H1 (cell line): ENCODE results near the gene LRRC17. TPM values are rescaled to one million over a fixed set of nuclear protein-coding genes. Genes with fewer than 3 reads are reported as not detected.

Experiments used
- CTCF ChIA-PET: fragments of 300-600 bp; sonication (Branson Sonifier 250); formaldehyde crosslinking; loops from one replicate; lab custom pipeline; 2021; ENCODE audit not compliant: partially characterized antibody; lab: Charles Lee
- POLR2A ChIA-PET: fragments of 300-600 bp; sonication (Branson Sonifier 250); formaldehyde crosslinking; loops from one replicate; lab custom pipeline; 2021; ENCODE audit warnings: inconsistent platforms; ENCODE audit not compliant: partially characterized antibody; lab: Charles Lee
- DNase-seq, 2 experiments: peaks; one replicate each; pipeline versions ENCODE4 v3.0.0 to v3.0.0-alpha.2; 2010 to 2022; ENCODE audit warnings: low spot score in 2 of 2, low read depth in 1 of 2, mixed read lengths in 1 of 2
- FAIRE-seq: peaks from 2 replicates; lab custom pipeline; 2011; peaks lifted over from hg19 to GRCh38; lab: Jason Lieb, UNC
- H2AFZ ChIP-seq: 2 replicates; pipeline ENCODE4 v1.8.1; 2012; ENCODE audit warnings: low read length, inconsistent platforms
- H2AK5ac ChIP-seq: 2 replicates; pipeline ENCODE4 v1.6.1; 2013; ENCODE audit warnings: low read depth, low read length
- H2BK120ac ChIP-seq: replicated peaks from 2 replicates; pipeline ENCODE3; 2013; ENCODE audit warnings: low read depth, low read length, inconsistent platforms
- H2BK12ac ChIP-seq: 2 replicates; pipeline ENCODE4 v1.6.1; 2013; ENCODE audit warnings: low read depth, low read length
- H2BK15ac ChIP-seq: 2 replicates; pipeline ENCODE4 v1.6.1; 2013; ENCODE audit warnings: low read length
- H2BK20ac ChIP-seq: 2 replicates; pipeline ENCODE4 v1.6.1; 2013; ENCODE audit warnings: low read length
- H2BK5ac ChIP-seq: 2 replicates; pipeline ENCODE4 v1.6.1; 2013; ENCODE audit warnings: low read depth, low read length
- H3K14ac ChIP-seq: 2 replicates; pipeline ENCODE4 v1.6.1; 2013; ENCODE audit warnings: inconsistent platforms; ENCODE audit not compliant: insufficient read length
- H3K18ac ChIP-seq: 2 replicates; pipeline ENCODE4 v1.6.1; 2013; ENCODE audit warnings: low read length; ENCODE audit errors: extremely low read depth
- H3K23ac ChIP-seq: 2 replicates; pipeline ENCODE4 v1.6.1; 2013; ENCODE audit warnings: inconsistent platforms; ENCODE audit not compliant: insufficient read length
- H3K23me2 ChIP-seq: 2 replicates; pipeline ENCODE4 v1.6.1; 2013; ENCODE audit warnings: low read depth, low read length
- H3K27ac ChIP-seq: 2 replicates; pipeline ENCODE4 v1.6.1; 2011; ENCODE audit warnings: low read depth, low read length, inconsistent platforms
- H3K27me3 ChIP-seq, 4 experiments: replicated peaks in 1 of 4; 1 replicate in 1 of 4; 2 replicates in 3 of 4; pipeline versions ENCODE4 v1.6.1 to v1.8.1; 2011 to 2013; ENCODE audit warnings: low read length in 3 of 4, mild to moderate bottlenecking in 3 of 4, inconsistent platforms in 2 of 4, mixed read lengths in 2 of 4, moderate library complexity in 1 of 4; ENCODE audit not compliant: control insufficient read depth in 3 of 4, insufficient read depth in 3 of 4; ENCODE audit errors: extremely low read depth in 1 of 4
- H3K36me3 ChIP-seq, 4 experiments: 2 replicates each; pipeline versions ENCODE4 v1.6.1 to v1.8.1; 2011 to 2013; ENCODE audit warnings: mild to moderate bottlenecking in 4 of 4, low read length in 3 of 4, moderate library complexity in 2 of 4, control low read depth in 1 of 4, inconsistent platforms in 1 of 4; ENCODE audit not compliant: insufficient read depth in 4 of 4, control insufficient read depth in 2 of 4
- H3K4ac ChIP-seq: replicated peaks from 2 replicates; pipeline ENCODE3; 2013; ENCODE audit warnings: low read length, low read depth, mixed read lengths, inconsistent platforms; ENCODE audit not compliant: insufficient read length
- H3K4me1 ChIP-seq, 4 experiments: replicated peaks in 1 of 4; 1 replicate in 1 of 4; 2 replicates in 3 of 4; pipeline versions ENCODE4 v1.6.1 to v1.8.1; 2011 to 2013; ENCODE audit warnings: low read length in 3 of 4, inconsistent platforms in 2 of 4, mixed read lengths in 1 of 4; ENCODE audit not compliant: insufficient read depth in 4 of 4, control insufficient read depth in 3 of 4
- H3K4me2 ChIP-seq, 2 experiments: 2 replicates each; pipeline versions ENCODE4 v1.6.1 to v1.8.1; 2011 to 2013; ENCODE audit warnings: low read depth in 2 of 2, low read length in 2 of 2, control low read depth in 1 of 2, inconsistent platforms in 1 of 2, mild to moderate bottlenecking in 1 of 2; ENCODE audit not compliant: insufficient read depth in 1 of 2
- H3K4me3 ChIP-seq, 4 experiments: fragments of 200-600, 300-600 bp in 1 of 4; sonication (generic), shearing (Covaris generic), sonication (Bioruptor Twin) in 1 of 4; 2 replicates each; pipeline versions ENCODE4 v1.5.1 to v1.8.1; 2011 to 2016; ENCODE audit warnings: low read length in 4 of 4, low read depth in 3 of 4, control low read depth in 2 of 4, inconsistent platforms in 2 of 4, mild to moderate bottlenecking in 2 of 4, mixed read lengths in 1 of 4, moderate library complexity in 1 of 4; ENCODE audit not compliant: insufficient read depth in 2 of 4; ENCODE audit errors: extremely low read depth in 1 of 4
- H3K56ac ChIP-seq: replicated peaks from 2 replicates; pipeline ENCODE3; 2013; ENCODE audit warnings: low read depth, mild to moderate bottlenecking, mixed read lengths, low read length, inconsistent platforms; ENCODE audit not compliant: insufficient read length
- H3K79me1 ChIP-seq: 2 replicates; pipeline ENCODE4 v1.6.1; 2013; ENCODE audit warnings: low read depth, low read length, control low read depth
- H3K79me2 ChIP-seq, 2 experiments: 2 replicates each; pipeline versions ENCODE4 v1.6.1 to v1.8.1; 2012 to 2013; ENCODE audit warnings: low read length in 2 of 2, mild to moderate bottlenecking in 2 of 2, inconsistent platforms in 1 of 2; ENCODE audit not compliant: insufficient read depth in 2 of 2, control insufficient read depth in 1 of 2
- H3K9ac ChIP-seq, 4 experiments: replicated peaks in 1 of 4; 1 replicate in 1 of 4; 2 replicates in 3 of 4; pipeline versions ENCODE4 v1.6.1 to v1.8.1; 2011 to 2013; ENCODE audit warnings: low read depth in 3 of 4, low read length in 3 of 4, control low read depth in 2 of 4, mild to moderate bottlenecking in 2 of 4, moderate library complexity in 2 of 4, inconsistent platforms in 1 of 4; ENCODE audit errors: extremely low read depth in 1 of 4
- H3K9me3 ChIP-seq, 2 experiments: 2 replicates each; pipeline versions ENCODE4 v1.6.1 to v1.8.1; 2012 to 2013; ENCODE audit warnings: mild to moderate bottlenecking in 2 of 2, moderate library complexity in 2 of 2, control low read depth in 1 of 2, inconsistent platforms in 1 of 2, low read depth in 1 of 2, low read length in 1 of 2, mixed read lengths in 1 of 2; ENCODE audit not compliant: insufficient read depth in 2 of 2
- H4K20me1 ChIP-seq, 2 experiments: replicated peaks in 1 of 2; 2 replicates each; pipeline versions ENCODE3 to v1.8.1; 2011 to 2013; ENCODE audit warnings: inconsistent platforms in 2 of 2, low read length in 2 of 2, mild to moderate bottlenecking in 1 of 2; ENCODE audit not compliant: insufficient read depth in 2 of 2, control insufficient read depth in 1 of 2
- H4K5ac ChIP-seq: 2 replicates; pipeline ENCODE4 v1.6.1; 2013; ENCODE audit warnings: low read length, low read depth, mixed read lengths, inconsistent platforms; ENCODE audit not compliant: insufficient read length
- H4K8ac ChIP-seq: 2 replicates; pipeline ENCODE4 v1.8.0; 2013; ENCODE audit warnings: mild to moderate bottlenecking, moderate library complexity, low read length, inconsistent platforms; ENCODE audit not compliant: insufficient read depth; ENCODE audit errors: extremely low read depth
- H4K91ac ChIP-seq: replicated peaks from 2 replicates; pipeline ENCODE3; 2013; ENCODE audit warnings: low read length, mixed read lengths, inconsistent platforms; ENCODE audit not compliant: insufficient read length
- RAD21 ChIP-seq, 2 experiments: IDR thresholded peaks in 1 of 2; conservative IDR thresholded peaks in 1 of 2; 2 replicates each; pipeline ENCODE4 v1.6.1; 2011; ENCODE audit warnings: low read depth in 2 of 2, low read length in 2 of 2, improper control_type of control experiment in 1 of 2, inconsistent platforms in 1 of 2, mild to moderate bottlenecking in 1 of 2, moderate library complexity in 1 of 2
- TCF12 ChIP-seq: IDR thresholded peaks from 2 replicates; pipeline ENCODE4 v1.6.1; 2011; ENCODE audit warnings: low read depth, mild to moderate bottlenecking, low read length
- YY1 ChIP-seq: IDR thresholded peaks from 2 replicates; pipeline ENCODE4 v1.6.1; 2011; ENCODE audit warnings: low read depth, mild to moderate bottlenecking, low read length
- WGBS, 2 experiments: shearing (Covaris generic) in 1 of 2; methylation state at CpG; one replicate each; pipeline versions ENCODE4 v1.1.6 to v1.1.7; 2013 to 2015; ENCODE audit warnings: low lambda C conversion rate in 2 of 2, mixed read lengths in 2 of 2, inconsistent platforms in 1 of 2, low coverage in 1 of 2, missing lambda C conversion rate in 1 of 2; ENCODE audit not compliant: insufficient replicate concordance in 2 of 2, insufficient coverage in 1 of 2, insufficient read length in 1 of 2; ENCODE audit errors: extremely low coverage in 1 of 2, missing lambda C conversion rate in 1 of 2; 5-methylcytosine and 5-hydroxymethylcytosine counted together
- polyA plus RNA-seq, 7 experiments: library from polyadenylated mRNA; depleted of rRNA in 3 of 7; stranded (reverse) in 5 of 7; unstranded in 2 of 7; fragments of >200 nt in 5 of 7; fragments of 200-250 nt in 2 of 7; gene quantifications; 1 replicate in 5 of 7; 2 replicates in 1 of 7; 4 replicates in 1 of 7; pipeline versions ENCODE4 v1.2.1 to v1.2.3, GENCODE V29; 2011 to 2013; ENCODE audit warnings: missing spikeins in 2 of 7, mixed read lengths in 2 of 7
- total RNA-seq: library from RNA; stranded (reverse); fragmentation: NEBNext Ultra II Directional; extraction: Animal tissue kit (Norgen Biotek cat#: 25700); gene quantifications from 2 replicates; pipeline ENCODE4 v1.2.1, GENCODE V29; 2021
- TF ChIP-seq, protein P1 (sequence below), 3 experiments: IDR thresholded peaks; 1 replicate in 2 of 3; 2 replicates in 1 of 3; pipeline versions ENCODE4 v1.5.1 to v1.6.1; 2011; ENCODE audit warnings: low read length in 3 of 3, mild to moderate bottlenecking in 3 of 3, inconsistent platforms in 2 of 3, low read depth in 1 of 3, moderate library complexity in 1 of 3; ENCODE audit not compliant: insufficient read depth in 1 of 3; ENCODE audit errors: control extremely low read depth in 1 of 3

Gene LRRC17
- total and polyA plus RNA-seq, 2 of the 8 experiments (the other 6 are each of a cell fraction or from before 2014, with no cell fraction given), result 3.0 TPM

- no peak overlapping the region for H2BK120ac ChIP-seq
- H2BK15ac ChIP-seq, result 0 out of 2 replicates have a peak overlapping the region, but pooled peaks have one; percentile 1
- no peaks in the 10 kb centered on the region for H3K23me2 ChIP-seq
- ChIA-PET POLR2A (no interaction called here), CTCF (interaction anchor here (0.7 to 1.4 kb wide), 3 partner anchors 14 to 87 kb away, joined by 4 read pairs; no protein-coding TSS in a partner anchor)
- H3K79me2 ChIP-seq, result no peaks in the 10 kb centered on the region
- no peak overlapping the region for H3K14ac ChIP-seq
- H3K18ac ChIP-seq, result no peak overlapping the region
- H2BK12ac ChIP-seq, result no peak overlapping the region
- no peak overlapping the region for H3K9ac ChIP-seq
- H2BK20ac ChIP-seq, result no peak overlapping the region
- DNase-seq (peak in 1 of 2 experiments; percentile 66), FAIRE-seq (no peak)
- H3K56ac ChIP-seq, result no peak overlapping the region
- 89% methylated on average over 15 of the region's 15 CpGs; no CpG with 5 or more reads in 1 of the 2 experiments for WGBS, 2 experiments
- no peaks in the 10 kb centered on the region for H3K27me3 ChIP-seq
- H2BK5ac ChIP-seq, result no peak overlapping the region
- H3K4ac ChIP-seq, result no peak overlapping the region
- no peaks in the 10 kb centered on the region for H3K36me3 ChIP-seq
- H4K20me1 ChIP-seq, result no peaks in the 10 kb centered on the region
- H3K9me3 ChIP-seq, result no peaks in the 10 kb centered on the region
- no peak overlapping the region for H3K23ac ChIP-seq
- no peak overlapping the region for H3K27ac ChIP-seq
- TF ChIP-seq, protein P1, sequence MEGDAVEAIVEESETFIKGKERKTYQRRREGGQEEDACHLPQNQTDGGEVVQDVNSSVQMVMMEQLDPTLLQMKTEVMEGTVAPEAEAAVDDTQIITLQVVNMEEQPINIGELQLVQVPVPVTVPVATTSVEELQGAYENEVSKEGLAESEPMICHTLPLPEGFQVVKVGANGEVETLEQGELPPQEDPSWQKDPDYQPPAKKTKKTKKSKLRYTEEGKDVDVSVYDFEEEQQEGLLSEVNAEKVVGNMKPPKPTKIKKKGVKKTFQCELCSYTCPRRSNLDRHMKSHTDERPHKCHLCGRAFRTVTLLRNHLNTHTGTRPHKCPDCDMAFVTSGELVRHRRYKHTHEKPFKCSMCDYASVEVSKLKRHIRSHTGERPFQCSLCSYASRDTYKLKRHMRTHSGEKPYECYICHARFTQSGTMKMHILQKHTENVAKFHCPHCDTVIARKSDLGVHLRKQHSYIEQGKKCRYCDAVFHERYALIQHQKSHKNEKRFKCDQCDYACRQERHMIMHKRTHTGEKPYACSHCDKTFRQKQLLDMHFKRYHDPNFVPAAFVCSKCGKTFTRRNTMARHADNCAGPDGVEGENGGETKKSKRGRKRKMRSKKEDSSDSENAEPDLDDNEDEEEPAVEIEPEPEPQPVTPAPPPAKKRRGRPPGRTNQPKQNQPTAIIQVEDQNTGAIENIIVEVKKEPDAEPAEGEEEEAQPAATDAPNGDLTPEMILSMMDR (IDR thresholded peaks at IDR 0.05; ENCODE audit: control extremely low read depth in 1 of 3, insufficient read depth in 1 of 3, low read depth in 1 of 3, low read length in 3 of 3), result peak; percentile 50 to 68 (median 55)
- no peak for TF ChIP-seq TCF12
- TF ChIP-seq RAD21 (IDR thresholded peaks at IDR 0.05 in 1 of 2, conservative IDR thresholded peaks at IDR 0.05 in 1 of 2; ENCODE audit: low read depth in 2 of 2, low read length in 2 of 2), result peak; percentile 79 to 84
- TF ChIP-seq YY1, result peak; percentile 51; the same call in 1 of the 2 replicates
- no peak overlapping the region for H4K91ac ChIP-seq
- 0 out of 2 replicates have a peak overlapping the region, but pooled peaks have one; percentile 21 for H2AFZ ChIP-seq
- no peak overlapping the region for H4K8ac ChIP-seq
- no peaks in the 10 kb centered on the region for H3K79me1 ChIP-seq
- no peak overlapping the region for H4K5ac ChIP-seq
- H3K4me1 ChIP-seq, result no peaks in the 10 kb centered on the region
- no peak overlapping the region for H2AK5ac ChIP-seq
- no peak overlapping the region for H3K4me2 ChIP-seq
- H3K4me3 ChIP-seq, result no peak overlapping the region
Observed at GRCh38 chr7:102974366-102975236, 61.8 kb downstream of the LRRC17 start.
